HG03139 (cell line): Measurements from ENCODE around the gene MGAT3.

Experiments used
- ATAC-seq: cut with Tn5 transposase; IDR thresholded peaks from one replicate; pipeline ENCODE4 v1.9.1; 2021; ENCODE audit not compliant: unreplicated experiment

The MGAT3 gene

DNA sequence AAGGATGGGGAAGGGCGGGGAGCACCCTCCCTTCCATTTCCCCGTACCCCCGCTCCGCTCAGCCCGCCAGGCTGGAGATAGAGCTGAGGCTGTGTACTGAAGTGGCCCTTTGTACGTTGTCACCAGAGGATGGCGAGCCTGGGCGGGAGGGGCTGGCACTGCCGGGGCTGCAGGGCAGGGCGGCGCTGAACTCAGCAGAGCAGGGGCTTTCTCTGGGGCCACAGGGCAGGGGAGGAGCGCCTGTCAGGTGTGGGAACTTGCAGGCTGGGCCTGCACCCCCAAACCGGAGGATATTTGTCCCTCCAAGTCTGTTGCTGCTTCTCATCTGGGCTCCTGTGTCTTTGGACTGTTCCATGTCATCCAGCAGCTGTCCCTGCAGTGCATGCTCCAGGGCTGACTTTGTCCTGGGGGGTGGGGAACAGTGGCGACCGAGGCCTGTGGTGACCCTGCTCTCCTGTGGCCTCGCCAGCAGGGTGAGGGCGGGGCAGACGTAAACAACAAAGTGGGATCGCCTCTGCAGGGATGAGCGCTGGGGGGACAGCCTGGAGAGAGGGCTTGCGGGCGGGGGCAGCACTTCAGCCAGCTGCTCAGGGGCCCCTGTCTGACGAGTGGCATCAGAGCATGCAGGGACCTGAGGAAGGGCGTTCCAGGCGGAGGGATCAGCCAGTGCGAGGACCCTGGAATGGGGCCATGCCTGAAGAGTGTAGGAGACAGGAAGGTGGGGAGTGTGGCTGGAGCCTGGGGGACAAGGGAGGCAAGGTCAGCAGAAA is 13.1 kb downstream of the MGAT3 start:
- ATAC-seq, result no peak

GRCh38 chr22:39470451-39471291 is 13.9 kb downstream of the MGAT3 start:
- ATAC-seq, result no peak

- ATAC-seq, result peak; percentile 61
Observed at GRCh38 chr22:39471381-39472141, 14.7 kb downstream of the MGAT3 start.

DNA sequence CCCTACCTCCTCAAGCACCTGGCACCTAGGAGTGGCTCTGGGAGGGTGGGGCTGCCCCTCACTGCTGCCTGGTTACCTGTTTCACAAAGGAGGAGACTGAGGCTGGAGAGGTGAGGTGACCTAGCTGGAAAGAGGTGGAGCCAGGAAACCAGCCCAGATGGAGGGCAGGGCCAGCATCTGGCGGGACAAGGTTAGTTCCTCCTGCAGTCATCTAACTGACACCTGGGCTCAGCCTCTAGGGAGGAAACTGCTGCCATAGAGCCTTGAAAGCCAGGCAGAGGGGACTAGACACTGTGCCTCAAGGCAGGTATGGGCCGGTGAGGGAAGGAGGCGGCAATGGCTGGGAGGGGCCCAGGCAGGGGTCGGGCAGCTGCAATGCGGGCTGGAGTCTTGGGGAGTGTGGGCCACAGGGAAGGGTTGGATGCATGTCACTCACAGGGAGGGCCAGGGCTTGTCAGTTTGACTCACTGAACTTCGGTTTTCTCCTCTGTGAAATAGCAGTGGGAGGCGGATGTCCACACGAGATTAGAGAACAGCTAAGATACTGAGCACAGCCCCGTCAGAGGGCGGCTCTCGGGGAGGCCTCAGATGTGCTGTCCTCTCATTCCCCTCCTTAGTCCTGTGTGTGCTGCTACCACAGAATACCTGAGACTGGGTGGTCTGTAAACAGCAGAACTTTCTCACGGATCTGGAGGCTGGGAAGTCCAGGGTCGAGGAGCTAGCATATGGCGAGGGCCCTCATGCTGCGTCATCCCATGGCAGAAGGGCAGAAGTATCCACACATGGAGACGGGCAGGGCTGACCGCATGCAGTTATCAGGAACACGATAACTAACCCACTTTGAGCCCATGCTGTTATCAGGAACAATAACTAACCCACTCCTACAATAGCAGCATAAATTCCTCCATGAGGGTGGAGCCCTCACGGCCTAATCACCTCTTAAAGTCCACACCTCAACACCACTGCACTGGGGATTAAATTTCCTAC is 16.1 kb downstream of the MGAT3 start:
- ATAC-seq, result no peak

DNA sequence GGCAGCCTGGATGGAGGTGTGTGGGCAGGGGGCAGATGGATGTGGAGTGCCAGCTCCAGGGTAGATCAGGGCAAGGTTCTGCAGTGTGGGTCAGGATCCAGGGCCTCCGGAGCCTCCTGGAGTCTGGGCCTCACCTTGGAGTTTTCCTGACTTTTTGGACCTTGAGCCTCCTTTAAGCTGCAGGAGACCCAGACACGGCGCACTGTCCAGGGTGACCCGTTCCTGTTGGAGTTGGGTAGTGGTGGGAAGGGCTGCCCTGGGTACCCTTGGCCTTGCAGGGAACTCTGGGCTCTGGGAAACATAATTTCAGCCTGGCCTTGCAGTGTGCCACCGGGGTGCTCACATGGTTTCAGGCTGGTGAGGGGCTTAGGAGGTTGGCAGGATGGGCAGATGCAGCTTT is 17.0 kb downstream of the MGAT3 start:
- ATAC-seq, result no peak

DNA sequence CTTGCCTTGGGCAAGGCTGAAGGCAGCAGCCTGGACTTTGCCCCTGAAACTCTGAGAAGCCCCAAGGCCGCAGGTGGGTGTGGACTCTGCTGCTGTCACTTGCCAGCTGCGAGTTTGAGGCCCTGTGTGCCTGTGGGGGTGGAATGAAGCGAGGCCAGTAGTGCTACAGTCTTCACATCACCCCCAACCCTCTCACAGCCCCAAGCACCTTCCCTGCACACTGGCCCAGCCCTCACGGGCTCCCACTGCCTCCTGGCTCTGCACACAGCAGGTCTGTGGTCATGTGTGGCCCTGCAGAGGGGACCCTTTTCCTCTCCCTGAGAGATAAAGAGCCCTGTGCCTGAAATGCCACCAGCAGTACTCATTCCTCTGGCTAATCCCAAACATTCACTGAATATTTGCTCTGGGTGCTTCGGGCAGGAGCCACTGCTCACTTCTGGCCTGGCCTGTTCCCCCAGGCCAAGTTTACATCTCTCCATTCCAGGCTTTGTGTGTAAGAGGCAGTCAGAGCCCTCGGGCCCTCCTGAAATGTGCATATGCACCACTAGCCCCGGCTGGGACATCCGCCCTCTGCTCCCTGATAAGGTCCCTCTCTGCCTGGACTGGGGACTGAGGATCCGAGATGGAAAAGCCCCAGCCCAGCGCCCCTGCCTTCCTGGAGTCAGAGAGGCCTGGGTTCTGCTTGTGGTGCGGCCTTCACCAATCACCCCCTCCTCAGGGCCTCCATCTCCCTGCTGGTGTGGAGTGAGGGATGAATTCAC is 17.7 kb downstream of the MGAT3 start:
- no peak for ATAC-seq

DNA sequence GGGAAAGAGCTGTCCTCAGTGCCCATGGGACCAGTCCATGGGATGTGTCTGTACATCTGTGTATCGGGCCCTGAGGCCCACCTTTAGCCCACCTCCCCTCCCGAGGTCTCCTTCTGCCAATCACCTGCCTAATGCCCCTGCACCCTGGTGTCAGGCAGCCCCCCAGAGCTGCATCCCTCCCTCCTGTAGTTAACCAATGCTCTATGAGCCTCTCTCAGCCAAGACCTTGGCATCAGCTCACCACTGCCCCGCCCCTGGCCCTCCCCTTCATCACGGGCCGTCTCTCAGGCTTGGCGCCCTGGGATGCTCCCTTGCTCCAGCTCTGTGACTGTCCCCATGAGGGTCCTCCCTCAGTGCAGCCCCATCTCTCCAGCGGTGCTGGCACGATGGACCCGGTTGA is 18.5 kb downstream of the MGAT3 start:
- ATAC-seq, result no peak

DNA sequence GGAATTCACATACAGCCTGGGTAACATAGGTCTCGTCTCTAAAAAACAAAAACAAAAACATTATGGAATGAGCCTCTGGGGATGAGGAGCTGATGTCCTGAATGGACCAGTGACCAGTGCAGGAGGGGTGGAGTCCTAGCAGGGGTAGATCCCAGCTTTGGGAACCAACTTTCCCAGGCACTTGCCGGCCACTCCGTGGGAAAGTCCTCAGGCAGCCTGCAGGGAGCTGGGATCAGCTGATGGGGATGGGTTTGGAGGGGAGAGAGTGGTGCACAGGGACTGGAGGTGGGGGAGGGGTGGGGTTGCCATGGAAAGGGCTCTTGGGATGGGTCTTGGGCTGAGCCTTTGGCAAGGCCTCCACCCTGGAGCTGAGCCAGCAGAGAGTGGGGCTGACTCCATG is 19.1 kb downstream of the MGAT3 start:
- ATAC-seq, result no peak

DNA sequence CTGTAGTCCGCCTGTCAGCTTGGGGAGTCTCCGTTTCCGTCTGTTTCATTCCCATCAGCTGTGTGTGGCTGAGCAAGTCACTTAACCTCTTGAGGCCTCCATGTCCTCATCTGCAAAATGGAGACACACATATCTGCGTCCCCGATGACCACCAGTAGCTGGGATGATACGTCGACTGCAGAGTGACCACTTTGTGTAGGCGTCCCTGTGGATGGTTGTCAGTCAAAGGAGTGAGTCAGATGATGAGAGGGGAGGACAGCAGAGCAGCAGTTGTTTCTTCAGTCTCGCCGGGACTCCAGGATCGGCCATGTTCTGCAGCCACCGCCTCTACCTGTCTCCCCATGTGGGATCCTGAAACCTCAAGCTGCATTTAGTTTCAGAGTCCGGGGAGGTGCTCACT is 19.9 kb downstream of the MGAT3 start:
- ATAC-seq, result no peak

GRCh38 chr22:39477542-39477941 is 20.7 kb downstream of the MGAT3 start:
- no peak for ATAC-seq

DNA sequence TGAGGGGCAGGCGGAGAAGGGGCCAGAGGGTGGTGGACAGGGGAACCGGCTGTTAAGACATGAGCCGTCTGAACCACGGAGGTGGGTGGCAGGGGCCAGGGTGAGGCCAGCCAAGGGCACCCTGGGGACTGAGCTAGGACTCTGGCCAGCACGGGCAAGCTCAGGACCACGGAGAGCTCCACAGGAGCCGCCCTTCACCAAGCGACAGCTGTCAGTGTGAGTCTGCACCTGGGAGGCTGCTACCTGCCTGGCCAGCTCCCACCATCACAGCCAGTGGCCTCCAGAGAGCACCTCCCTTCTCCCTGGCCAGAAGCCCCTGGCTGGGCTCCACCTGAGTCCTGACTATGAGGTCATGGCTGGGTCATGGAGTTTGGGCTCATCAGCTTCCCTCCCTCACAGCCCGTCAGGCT is 21.6 kb downstream of the MGAT3 start:
- no peak for ATAC-seq

GRCh38 chr22:39479254-39479653 is 22.4 kb downstream of the MGAT3 start:
- ATAC-seq, result no peak

- no peak for ATAC-seq
Observed at GRCh38 chr22:39480557-39480956, 23.7 kb downstream of the MGAT3 start.

DNA sequence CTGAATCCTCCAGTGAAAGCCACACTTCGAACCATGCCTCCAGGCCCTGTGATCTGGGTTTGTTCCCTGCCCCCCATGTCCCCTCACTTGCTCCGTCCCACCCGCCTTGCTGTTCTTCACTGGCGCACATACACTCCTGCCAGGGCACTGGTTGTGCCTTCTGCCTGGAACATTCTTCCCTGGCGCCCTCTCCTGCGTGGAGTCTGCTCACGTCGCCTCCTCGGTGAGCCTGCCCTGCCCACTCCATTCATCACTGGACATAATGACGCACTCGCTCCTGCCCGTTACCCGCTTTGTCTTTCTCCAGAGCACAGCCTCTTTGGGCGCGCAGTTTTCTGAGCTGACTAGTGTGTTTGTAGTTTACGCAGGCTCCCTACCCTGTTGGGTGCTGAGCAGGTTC is 24.2 kb downstream of the MGAT3 start:
- no peak for ATAC-seq

GRCh38 chr22:39481595-39481994 is 24.8 kb downstream of the MGAT3 start:
- no peak for ATAC-seq

DNA sequence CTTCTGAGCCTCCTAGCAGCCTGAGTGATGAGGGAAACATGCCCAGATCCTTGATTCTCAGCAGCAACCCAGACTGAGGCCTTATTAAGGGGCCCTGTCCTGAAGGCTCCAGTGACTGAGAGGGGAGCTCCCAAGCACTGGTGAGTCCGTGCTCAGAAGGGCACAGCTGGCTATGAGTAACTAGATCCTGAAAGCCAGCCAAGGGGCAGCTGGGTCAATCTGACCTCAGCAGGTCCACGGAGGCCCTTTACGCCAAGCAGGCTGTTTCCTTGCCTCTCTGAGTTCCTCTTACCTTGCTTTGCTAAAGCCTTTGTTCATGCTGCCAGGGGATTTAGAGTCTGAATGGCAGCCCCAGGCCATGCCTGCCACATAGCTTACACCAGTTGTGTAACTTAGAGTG is 26.0 kb downstream of the MGAT3 start:
- no peak for ATAC-seq

DNA sequence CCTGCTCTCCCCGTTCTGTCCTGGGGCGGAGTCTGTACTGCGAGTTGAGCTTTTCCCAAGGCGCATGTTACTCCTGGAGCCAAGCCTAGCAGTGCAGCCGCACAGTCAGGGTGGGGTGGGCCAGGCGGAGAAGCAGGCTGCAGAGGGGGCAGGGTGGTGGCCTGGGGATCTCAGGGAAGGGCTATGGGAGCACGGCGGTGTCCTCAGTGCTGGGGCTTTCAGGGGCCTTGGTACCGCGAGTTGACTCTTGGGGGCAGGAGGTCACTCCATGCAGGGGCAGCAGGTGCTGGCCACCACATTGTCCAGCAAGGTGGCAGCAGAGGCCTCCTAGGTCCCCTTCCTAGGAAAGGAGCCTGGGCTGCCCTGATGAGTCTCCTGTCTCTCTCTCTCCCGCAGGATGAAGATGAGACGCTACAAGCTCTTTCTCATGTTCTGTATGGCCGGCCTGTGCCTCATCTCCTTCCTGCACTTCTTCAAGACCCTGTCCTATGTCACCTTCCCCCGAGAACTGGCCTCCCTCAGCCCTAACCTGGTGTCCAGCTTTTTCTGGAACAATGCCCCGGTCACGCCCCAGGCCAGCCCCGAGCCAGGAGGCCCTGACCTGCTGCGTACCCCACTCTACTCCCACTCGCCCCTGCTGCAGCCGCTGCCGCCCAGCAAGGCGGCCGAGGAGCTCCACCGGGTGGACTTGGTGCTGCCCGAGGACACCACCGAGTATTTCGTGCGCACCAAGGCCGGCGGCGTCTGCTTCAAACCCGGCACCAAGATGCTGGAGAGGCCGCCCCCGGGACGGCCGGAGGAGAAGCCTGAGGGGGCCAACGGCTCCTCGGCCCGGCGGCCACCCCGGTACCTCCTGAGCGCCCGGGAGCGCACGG is 30.4 kb downstream of the MGAT3 start:
- ATAC-seq, result no peak

DNA sequence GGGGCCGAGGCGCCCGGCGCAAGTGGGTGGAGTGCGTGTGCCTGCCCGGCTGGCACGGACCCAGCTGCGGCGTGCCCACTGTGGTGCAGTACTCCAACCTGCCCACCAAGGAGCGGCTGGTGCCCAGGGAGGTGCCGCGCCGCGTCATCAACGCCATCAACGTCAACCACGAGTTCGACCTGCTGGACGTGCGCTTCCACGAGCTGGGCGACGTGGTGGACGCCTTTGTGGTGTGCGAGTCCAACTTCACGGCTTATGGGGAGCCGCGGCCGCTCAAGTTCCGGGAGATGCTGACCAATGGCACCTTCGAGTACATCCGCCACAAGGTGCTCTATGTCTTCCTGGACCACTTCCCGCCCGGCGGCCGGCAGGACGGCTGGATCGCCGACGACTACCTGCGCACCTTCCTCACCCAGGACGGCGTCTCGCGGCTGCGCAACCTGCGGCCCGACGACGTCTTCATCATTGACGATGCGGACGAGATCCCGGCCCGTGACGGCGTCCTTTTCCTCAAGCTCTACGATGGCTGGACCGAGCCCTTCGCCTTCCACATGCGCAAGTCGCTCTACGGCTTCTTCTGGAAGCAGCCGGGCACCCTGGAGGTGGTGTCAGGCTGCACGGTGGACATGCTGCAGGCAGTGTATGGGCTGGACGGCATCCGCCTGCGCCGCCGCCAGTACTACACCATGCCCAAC is 31.2 kb downstream of the MGAT3 start:
- ATAC-seq, result no peak
